ENCODE results near the gene FGF3. TPM values are rescaled to one million over a fixed set of nuclear protein-coding genes. Genes with fewer than 3 reads are reported as not detected.

The FGF3 gene
- total RNA-seq, 1 donor from 2014 or later = not detected

DNA sequence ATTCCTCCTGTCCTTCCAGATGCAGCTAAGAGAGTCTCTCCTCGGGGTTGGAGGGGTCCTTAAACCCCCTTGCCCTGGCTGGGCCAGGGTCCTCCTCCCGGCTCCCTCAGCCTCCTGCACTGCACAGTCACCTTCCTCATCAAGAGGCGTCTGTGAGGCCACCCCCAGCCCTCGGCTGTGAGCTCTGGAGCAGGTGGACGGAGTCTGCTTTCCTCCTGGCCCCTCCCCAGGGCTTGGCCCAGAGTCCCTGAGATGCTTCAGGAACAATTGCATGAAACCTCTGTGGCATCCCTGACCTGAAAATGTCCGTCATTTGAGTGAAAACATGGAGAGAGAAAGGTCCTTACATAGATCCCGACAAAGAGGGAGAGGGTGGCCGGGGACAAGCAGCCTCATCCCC is 6.7 kb upstream of the FGF3 start:
- H3K9me3 ChIP-seq = no peaks in the 10 kb centered on the region
- peaks cover 25% of the 10 kb centered on the region for H3K27me3 ChIP-seq (ENCODE audit: low read depth)
- H3K4me3 ChIP-seq = no peak overlapping the region
- H3K36me3 ChIP-seq = no peaks in the 10 kb centered on the region
- ATAC-seq (no peak), DNase-seq (no peak)
- TF ChIP-seq, protein P1, sequence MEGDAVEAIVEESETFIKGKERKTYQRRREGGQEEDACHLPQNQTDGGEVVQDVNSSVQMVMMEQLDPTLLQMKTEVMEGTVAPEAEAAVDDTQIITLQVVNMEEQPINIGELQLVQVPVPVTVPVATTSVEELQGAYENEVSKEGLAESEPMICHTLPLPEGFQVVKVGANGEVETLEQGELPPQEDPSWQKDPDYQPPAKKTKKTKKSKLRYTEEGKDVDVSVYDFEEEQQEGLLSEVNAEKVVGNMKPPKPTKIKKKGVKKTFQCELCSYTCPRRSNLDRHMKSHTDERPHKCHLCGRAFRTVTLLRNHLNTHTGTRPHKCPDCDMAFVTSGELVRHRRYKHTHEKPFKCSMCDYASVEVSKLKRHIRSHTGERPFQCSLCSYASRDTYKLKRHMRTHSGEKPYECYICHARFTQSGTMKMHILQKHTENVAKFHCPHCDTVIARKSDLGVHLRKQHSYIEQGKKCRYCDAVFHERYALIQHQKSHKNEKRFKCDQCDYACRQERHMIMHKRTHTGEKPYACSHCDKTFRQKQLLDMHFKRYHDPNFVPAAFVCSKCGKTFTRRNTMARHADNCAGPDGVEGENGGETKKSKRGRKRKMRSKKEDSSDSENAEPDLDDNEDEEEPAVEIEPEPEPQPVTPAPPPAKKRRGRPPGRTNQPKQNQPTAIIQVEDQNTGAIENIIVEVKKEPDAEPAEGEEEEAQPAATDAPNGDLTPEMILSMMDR (IDR thresholded peaks at IDR 0.05) = no peak
- no peak overlapping the region for H3K27ac ChIP-seq
- no peaks in the 10 kb centered on the region for H3K4me1 ChIP-seq
- intact Hi-C loops (cut with DNase I) = no loop called here

DNA sequence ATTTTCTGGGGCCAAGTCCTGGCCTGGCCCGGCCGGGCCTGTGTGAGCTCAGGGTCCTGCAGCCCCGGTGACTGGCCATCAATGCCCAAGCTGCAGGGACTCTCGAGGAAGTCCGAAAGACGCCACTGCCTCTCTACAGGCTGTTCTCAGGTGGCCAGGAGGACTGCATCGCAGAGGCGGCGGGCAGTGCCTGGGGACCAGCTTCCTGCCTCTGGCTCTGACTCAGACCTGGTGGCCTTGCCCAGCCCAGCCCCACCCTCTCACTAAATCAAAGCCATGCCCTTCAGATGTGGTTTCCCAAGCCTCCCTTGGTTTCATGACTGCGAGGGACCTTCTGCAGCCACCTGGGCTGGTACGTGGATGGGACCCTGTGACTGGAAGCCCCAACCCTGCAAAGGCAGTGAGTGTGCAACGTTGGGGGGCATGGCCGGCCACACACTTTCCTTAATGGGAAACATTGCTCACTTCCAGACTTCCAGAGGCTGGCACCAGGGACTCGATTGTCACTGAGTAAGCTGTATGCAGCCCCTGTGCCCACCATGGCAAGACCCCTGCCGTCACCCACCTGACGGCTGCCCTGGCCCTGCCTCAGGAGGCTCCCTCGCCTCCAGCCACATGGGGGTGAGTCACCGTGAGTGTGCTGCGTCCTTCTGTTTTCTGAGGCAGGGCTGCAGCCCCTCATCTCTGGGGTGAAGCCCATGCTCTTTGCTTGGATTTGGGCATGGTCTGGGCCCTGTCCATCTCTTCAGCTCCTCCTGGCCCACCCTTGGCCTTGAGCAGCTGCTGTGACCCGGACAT is 6.0 kb upstream of the FGF3 start:
- intact Hi-C loops (cut with DNase I) = no loop called here
- H3K27me3 ChIP-seq (ENCODE audit: low read depth) = peaks cover 32% of the 10 kb centered on the region
- no peak overlapping the region for H3K27ac ChIP-seq
- H3K4me3 ChIP-seq = no peak overlapping the region
- ATAC-seq (no peak), DNase-seq (no peak)
- no peaks in the 10 kb centered on the region for H3K9me3 ChIP-seq
- H3K4me1 ChIP-seq = no peaks in the 10 kb centered on the region
- TF ChIP-seq, protein P1 (IDR thresholded peaks at IDR 0.05) = no peak
- H3K36me3 ChIP-seq = no peaks in the 10 kb centered on the region

DNA sequence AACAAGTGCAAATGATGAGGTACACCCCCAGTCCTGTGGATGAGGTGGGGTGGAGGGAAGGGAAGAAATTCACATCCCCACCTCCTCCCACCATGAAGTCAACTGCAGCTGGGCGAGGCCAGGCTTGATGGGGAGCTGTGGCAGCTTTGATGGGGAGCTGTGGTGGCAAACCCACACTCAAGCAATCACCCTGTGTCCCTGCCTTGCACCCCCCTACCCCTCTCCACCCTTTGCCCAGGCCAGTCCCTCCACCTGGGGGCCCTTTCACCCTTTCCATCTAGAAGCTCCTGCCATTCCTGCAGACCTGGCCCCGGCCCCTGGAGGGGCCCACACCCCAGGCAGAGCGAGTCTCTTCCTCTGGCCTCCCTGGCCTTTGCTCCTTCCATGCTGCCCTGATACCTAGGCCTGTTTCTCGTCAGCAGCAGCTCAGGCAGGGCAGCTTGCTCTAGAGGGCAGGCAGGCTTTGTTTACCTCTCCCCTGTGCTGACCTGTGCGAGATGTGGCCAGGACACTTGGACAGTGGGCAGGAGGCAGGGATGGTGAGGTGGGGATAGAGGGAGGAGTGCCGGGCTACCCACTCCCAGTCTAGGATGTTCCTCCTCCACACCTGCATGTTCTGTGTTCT is 4.5 kb upstream of the FGF3 start:
- DNase-seq (no peak), ATAC-seq (no peak)
- H3K4me1 ChIP-seq = no peaks in the 10 kb centered on the region
- TF ChIP-seq, protein P1 (IDR thresholded peaks at IDR 0.05) = no peak
- H3K36me3 ChIP-seq = no peaks in the 10 kb centered on the region
- no peak overlapping the region for H3K4me3 ChIP-seq
- H3K27ac ChIP-seq = no peak overlapping the region
- peaks cover 47% of the 10 kb centered on the region for H3K27me3 ChIP-seq (ENCODE audit: low read depth)
- intact Hi-C loops (cut with DNase I) = no loop called here
- H3K9me3 ChIP-seq = no peaks in the 10 kb centered on the region

DNA sequence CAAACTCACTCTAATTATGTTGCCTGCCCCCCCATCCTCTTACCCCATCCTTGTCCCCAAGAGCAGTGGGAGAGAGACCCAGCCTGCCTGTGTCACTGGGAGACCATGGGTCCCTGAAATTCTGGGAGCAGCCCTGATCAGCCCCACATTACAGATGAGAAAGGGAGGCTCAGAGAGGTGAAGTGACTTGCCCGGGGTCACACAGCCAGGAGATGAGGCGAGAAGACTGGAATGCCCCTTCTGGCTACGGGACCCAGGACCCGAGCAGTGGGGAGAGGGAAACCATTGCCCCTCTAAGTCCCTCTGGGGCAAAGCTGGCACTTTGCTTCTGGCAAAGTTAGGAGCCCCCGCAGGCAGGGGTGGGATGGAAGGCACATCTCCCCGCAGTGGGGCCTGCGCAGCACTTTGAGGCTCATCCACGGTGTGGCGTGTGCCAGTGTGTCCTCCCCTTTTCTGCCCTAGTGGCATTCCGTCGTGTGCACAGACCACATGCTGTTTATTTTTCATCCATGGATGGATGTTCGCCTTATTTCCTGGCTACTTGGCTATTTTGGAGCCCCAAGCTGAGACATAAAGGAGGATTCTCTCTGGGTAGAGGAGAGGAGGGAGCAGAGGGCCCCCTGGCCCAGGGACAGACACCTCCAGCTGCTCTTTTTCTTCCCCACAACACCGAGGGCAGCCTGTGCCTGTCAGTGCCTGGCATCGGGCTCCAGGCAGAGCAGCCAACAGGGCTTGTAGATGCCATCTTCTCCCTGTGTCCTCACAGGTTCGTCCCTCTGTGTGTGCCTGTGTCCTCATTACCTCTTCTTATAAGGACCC is 3.7 kb upstream of the FGF3 start:
- TF ChIP-seq, protein P1 (IDR thresholded peaks at IDR 0.05) = no peak
- Histone ChIP-seq H3K9me3 (no peaks in the 10 kb centered on the region), H3K27ac (no peak overlapping the region), H3K36me3 (no peaks in the 10 kb centered on the region), H3K4me3 (no peak overlapping the region), H3K27me3 (ENCODE audit: low read depth) (peaks cover 55% of the 10 kb centered on the region), H3K4me1 (no peaks in the 10 kb centered on the region)
- no peak for ATAC-seq
- DNase-seq = no peak
- intact Hi-C loops (cut with DNase I) = no loop called here

DNA sequence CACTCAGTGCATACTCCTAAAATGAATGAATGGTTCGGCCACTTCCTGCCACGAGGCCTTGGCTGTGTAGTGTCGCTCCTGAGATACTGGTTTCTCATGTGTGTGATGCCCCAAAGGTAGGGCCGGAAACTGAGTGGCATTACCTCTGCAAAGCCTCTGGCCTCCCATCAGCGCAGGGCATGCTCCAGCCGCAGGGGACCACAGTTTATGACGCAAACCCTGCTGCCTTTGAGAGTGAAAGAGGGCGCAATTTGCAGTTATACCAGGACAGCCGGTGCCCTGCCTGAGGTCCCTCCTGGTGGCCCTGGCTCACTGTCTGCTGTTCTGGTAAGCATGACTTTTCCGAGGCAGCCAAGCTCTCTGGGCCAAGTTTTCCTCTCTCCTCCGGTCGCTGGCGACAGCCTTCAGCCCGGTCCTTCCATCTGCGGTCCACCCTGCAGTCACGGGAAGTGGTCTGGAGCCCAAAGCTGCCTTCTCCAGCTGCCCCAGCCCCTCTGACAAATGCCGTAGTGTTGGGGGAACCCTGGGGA is 2.4 kb upstream of the FGF3 start:
- intact Hi-C loops (cut with DNase I) = no loop called here
- Histone ChIP-seq H3K9me3 (no peaks in the 10 kb centered on the region), H3K27me3 (ENCODE audit: low read depth) (peaks cover 68% of the 10 kb centered on the region), H3K27ac (no peak overlapping the region), H3K4me1 (no peaks in the 10 kb centered on the region), H3K36me3 (no peaks in the 10 kb centered on the region), H3K4me3 (no peak overlapping the region)
- TF ChIP-seq, protein P1 (IDR thresholded peaks at IDR 0.05) = no peak
- no peak for DNase-seq
- ATAC-seq = no peak

All from lower lobe of right lung (tissue), 2 donors.